Erythroblast (primary cell): ENCODE results near the gene SNCA.

ENCODE experiments used
- DNase-seq, 2 experiments: peaks; one replicate each; lab custom pipeline; 2025; lab: John Stamatoyannopoulos, UW
- GATA1 ChIP-seq: IDR thresholded peaks from 2 replicates; pipeline ENCODE4 v1.6.1; 2011; ENCODE audit warnings: low read depth, mild to moderate bottlenecking, control low read depth, low read length, moderate library complexity
- POLR2A ChIP-seq: IDR thresholded peaks from 2 replicates; pipeline ENCODE4 v1.6.1; 2011; ENCODE audit warnings: mild to moderate bottlenecking, low read length

Gene SNCA

DNA sequence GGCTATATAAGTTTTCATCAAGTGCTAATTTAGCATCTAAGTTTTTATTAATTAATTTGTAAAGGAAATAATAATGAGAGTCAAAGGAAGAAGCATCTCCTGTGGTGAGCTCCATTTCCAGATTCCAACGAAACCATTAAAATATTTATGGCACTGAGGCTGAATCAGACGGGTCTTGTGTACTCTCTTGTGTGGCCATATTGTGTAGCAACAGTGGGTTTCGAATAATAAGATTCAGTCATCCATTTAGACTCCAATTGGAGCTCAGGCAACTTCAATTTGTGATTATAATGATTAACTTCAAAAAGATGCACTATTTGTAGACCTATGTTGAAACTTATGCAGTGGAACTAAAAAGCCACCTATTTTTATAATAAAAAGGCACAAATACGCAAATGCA is 82.4 kb downstream of the SNCA start:
- DNase-seq = no peak
- TF ChIP-seq POLR2A = no peak

DNA sequence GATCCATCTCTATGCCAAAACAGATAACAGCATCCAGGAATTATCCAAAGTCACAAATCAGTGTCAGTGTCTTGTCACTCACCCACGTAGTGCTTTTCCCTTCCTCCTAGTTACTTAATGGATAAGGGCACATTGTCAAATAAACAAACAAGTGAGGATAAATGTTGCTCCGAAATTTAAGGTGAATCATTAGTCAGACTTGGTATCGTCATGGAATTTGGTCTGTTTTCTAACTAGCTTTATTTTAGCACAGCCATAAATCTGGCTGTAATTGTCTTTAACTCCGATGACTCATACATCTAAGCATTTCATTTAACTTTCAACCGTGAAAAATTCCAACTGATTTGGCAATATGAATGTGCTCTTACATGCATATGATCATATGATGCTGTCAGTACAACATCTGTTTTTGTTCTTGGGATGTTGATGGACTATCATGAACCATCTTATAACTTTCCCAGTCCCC is 83.3 kb downstream of the SNCA start:
- no peak for DNase-seq
- no peak for TF ChIP-seq GATA1

DNA sequence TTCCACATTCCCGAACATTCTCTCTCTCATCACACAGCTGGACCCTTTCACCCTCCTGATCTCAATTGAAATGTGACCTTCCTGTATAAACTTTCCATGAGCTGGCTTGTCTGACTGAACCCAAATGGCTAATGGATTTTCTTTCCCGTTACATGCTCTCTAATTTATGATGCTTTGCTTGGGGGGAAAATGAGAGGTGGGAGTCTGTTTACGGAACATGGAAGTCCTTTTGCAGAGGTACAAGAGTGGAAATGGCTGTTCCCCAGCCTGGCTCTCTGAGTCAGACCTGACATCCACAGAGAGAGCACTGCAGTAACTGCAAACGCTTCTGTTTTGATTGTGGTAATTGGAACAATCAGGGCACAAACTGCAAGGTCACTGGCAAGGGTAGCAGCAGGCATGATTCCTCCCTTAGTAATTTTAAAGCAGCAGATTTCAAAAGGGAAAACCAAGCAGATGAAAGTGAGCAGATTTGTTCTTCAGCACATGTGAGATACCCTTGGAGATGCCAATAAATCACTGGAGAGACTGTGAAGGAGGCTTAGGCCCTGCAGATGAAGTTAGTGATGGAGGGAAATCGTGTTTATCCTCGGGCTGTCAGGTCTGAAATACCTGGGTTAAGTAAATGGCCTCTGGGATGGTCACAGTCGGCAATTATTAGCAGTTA is 83.9 kb downstream of the SNCA start:
- no peak for DNase-seq
- no peak for TF ChIP-seq POLR2A
- TF ChIP-seq GATA1 = no peak

DNA sequence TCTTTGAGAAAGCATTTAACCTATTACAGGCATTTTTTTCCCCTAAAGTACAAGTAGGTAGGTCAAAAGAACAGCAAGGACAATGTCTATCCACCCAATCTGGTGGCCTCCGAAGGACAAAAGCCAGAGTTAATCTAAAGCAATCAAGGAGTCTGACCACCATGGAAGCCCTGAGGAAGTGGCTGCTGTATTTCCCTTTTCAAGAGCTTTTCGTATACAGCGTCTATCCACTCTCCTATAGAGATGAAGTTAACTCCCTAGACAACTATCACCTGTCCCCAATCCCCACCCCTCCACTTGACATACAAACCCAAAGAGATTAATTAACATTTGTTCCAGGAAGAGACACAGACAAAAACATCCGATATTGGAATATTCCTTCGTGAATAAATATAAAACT is 85.5 kb downstream of the SNCA start:
- DNase-seq = no peak
- TF ChIP-seq POLR2A (no peak), GATA1 (no peak)

DNA sequence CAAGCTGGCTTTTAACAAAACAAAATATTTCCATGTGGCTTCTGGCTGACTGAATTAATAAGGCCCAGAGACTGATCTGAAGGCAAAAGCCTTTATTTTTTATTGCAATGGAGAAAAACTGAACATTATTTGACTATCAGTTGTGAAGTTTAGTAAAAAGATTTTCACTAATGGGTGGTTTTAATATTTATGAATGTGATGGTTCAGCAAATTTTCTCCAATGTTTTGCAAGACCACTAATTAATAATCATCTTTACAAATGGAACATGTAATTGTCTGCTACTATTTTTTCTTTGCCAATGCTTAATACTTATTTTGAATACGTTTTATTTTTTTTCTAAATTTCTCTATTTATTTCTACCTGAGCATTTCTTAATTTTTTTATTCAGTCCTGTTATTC is 90.6 kb downstream of the SNCA start:
- TF ChIP-seq GATA1 = no peak
- TF ChIP-seq POLR2A = no peak
- DNase-seq = no peak

DNA sequence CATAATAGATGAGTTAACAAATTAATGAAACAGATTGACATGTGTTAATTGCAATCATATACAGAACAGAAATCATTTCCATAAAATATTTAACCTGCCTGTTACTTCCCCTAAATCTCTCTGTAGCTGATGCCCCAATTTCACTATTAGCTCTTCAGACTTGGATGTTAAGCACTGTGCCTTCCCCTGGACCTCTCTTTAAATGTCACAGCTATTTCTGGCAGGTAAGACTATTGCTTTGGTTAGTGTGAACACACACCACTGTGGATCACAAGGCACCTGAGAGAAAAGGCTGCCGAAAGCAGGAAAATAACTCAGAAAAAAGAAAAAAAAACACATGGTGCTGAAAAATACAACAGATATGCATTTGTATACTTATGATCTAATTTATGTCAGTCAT is 91.3 kb downstream of the SNCA start:
- no peak for DNase-seq

DNA sequence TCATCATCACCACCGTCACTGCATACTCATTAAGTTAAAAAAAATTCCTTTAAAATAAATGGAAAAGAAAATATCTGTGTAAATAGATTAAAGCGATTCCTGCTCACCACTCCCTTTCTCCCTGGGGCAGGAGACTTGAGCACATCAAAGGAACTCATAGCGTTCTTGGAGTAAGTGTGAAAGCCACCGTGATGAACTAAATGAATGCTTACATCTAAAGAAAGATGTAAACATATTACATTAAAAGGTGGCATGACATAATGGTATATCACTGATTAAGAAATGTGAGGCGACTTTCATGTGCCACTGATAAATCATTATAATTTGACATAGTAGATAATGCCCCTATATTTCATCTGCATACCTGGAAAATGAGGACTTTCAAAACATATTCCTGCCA is 92.0 kb downstream of the SNCA start:
- TF ChIP-seq GATA1 = no peak
- TF ChIP-seq POLR2A = no peak
- no peak for DNase-seq

More for the DNA sequence above, 91.3 kb downstream of the SNCA start:
- TF ChIP-seq POLR2A = no peak
- no peak for TF ChIP-seq GATA1

DNA sequence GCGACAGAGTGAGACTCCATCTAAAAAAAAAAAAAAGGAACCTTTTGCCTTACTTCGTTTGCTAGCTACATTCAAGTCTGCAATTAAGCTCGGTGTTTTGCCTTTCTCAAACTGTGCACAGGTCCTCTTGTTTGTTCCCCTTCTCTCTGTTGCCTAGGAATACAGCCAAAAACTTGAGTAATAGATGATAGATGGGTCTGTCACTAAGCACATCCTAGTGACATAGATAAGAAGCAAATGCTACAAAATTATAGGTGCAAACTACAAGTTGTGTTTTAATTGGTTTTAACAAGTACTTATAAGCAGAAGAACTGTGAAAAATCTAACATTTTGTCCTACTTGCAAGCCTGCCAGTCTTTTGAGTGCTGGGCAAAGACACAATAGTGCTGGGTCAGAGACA is 95.2 kb downstream of the SNCA start:
- TF ChIP-seq POLR2A (no peak), GATA1 (no peak)
- no peak for DNase-seq

DNA sequence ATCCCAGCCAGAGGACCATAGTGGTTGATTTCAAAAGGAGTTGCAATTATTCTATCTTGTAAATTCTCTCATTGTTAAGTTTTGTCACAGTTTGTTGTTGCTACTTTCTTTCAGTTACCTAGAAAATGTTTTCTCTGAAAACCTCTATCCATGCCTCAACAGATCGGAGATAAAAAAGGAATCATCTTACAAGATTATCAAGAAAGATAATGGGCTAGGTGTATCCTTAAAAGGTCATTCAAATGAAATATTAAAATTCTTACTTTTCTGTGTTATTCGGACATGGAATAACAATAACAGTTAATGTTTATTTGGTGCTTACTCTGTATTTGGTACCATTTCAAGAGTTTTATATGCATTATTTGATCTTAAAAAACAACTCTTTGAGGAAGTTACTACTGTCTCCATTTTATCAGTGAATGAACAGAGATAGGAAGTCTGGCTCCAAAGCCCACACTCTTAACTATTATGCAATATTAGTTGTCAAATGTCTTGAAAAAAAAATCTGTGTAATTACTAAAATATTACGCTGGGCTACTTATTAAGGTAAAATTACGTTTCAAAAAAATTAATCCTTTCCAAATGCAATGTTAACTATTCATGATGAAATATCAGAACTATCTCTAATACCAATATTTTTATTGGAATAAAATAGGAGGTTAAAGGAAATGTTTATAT is 97.5 kb downstream of the SNCA start:
- no peak for DNase-seq
- TF ChIP-seq POLR2A (no peak), GATA1 (no peak)

DNA sequence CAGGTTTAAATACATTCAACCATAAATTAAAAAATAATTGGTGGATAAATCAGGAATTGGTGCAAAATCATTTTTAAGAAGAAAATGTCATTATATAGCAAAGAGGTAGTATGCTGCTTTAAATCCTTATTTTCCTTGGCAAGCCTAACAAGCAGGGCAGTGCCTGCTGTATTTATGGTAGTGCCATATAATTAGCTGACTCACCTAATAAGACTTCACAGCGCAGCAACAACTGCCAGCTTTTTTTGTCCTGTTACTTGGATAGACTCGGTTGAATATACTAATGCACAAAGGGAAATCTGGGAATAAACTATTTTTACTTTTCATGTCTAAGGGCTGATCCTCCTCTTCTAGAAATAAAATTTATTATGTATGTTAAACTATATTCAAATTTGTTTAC is 99.1 kb downstream of the SNCA start:
- no peak for DNase-seq
- TF ChIP-seq POLR2A = no peak
- TF ChIP-seq GATA1 = no peak

DNA sequence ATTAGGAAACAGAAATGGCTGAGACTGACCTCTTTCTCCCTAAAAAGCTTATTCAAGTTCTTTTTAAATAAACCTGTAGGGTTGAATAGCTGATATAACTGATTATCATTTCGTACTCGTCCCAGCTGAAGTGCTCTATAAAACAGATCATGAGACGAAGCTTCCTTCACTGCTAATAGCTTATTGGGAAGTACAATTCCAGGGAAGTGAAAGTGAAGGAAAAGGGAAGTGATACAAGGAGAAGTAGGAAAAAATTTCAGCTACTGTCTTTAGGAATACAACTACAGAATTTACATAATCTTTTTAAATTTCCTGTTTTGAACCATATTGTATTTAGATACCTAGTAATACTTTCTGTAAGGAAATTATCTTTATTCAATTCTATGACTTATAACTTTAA is 103.0 kb downstream of the SNCA start:
- TF ChIP-seq POLR2A = no peak
- no peak for TF ChIP-seq GATA1

DNA sequence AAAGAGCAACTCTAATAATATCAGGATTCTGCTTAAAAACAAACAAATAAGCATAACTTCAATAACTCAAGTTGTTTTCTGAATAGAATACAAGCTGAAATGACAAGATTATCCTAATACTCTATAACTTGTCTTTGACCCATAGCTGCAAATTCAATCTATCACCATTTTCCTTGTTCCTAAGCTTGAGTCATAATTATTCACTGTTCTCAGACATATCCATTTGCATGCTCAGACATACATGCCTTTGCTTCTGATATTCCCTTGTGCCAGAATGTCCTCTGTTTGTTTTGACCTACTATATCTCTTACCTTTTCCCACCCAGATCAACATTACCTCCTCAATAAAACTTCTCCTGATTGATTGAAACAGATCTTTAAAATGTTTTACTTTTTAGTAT is 109.7 kb downstream of the SNCA start:
- TF ChIP-seq POLR2A = no peak
- no peak for TF ChIP-seq GATA1
- no peak for DNase-seq

More for the DNA sequence above, 103.0 kb downstream of the SNCA start:
- no peak for DNase-seq

DNA sequence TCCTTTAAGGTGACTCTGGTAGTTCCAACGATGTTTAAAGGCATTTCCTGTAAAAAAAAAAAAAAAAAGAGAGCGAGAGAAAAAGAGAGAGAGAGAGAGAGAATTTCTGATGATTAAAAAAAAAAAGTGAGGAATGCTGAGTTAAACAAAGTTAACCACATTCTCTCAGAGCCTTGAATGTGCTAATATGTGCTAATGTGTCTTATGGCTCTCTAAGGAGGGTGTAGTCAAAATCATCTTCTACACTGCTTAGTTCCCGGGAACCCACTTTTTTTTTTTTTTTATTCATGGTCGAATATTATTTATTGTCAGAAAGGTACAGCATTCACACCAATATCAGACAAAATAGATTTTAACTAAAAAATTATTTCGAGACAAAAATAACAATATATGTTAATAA is 111.7 kb downstream of the SNCA start:
- TF ChIP-seq GATA1 (no peak), POLR2A (no peak)
- DNase-seq = no peak

DNA sequence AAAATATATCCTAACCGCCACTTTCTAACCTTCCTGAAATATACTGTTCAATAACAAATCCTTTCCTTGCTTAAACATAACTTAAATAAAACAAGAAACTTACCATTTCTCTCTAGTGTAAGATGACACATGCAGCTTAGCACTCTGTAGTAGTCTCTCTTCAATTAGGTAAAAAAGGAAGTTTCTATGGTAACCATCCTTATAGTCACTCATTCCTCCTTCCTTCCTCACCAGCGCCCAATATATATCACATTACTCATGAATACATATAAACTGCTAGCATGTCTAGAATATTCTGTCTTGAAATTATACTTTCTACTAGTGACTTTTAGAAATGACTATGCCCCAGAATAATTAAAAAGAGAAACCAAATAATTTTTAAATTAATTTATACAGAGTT is 112.2 kb downstream of the SNCA start:
- TF ChIP-seq POLR2A (no peak), GATA1 (no peak)

DNA sequence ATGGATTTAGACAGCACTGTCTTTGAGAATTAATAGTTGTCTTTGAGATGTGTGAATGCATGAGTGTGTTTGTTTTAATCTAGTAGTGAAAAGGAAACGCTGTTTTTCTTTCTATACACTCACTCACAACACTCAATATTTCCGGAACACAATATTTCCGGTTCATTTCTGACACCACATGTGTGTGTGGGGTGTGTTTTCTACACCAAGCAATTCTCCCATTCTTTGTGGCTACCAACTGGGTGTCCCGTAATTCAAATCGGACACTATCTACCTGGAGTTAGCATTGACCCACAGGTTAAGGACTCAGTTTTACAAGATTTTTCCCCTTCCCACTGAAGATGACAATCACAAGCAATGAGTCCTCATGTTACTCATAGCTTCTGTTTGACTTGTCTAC is 113.9 kb downstream of the SNCA start:
- no peak for DNase-seq
- no peak for TF ChIP-seq GATA1
- TF ChIP-seq POLR2A = no peak

More for the DNA sequence above, 112.2 kb downstream of the SNCA start:
- no peak for DNase-seq

DNA sequence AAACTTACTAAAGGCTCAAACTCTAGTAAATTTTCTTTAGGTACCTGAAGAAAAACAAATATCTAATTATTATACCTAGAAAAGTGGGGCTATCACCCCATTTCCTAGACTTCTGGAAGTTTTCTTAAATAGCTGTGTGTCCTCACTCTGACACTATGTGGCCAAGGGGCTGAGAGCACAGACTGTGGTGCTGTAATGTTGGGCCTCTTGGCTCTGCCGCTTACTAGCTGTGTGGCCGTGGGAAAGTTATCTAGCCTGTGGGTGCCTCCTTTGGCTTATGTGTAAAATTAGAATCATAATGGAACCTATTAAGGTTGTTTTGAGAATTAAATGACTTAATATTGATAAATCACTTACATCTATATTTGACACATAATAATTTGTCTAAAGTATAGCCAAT is 114.4 kb downstream of the SNCA start:
- DNase-seq = no peak
- no peak for TF ChIP-seq GATA1
- no peak for TF ChIP-seq POLR2A
